Type B pancreatic cell (in vitro differentiated cells): ENCODE results near the gene MCC. TPM values are rescaled to one million over a fixed set of nuclear protein-coding genes. Genes with fewer than 3 reads are reported as not detected.

ENCODE experiments used
- DNase-seq: peaks from one replicate; pipeline ENCODE4 v3.0.0; 2021; ENCODE audit warnings: mixed read lengths; ENCODE audit not compliant: unreplicated experiment; ENCODE audit errors: extremely low spot score
- H3K27ac Mint-ChIP-seq: 2 replicates; pipeline ENCODE4 v1.8.0; 2021; ENCODE audit warnings: mild to moderate bottlenecking, mixed read lengths
- H3K27me3 Mint-ChIP-seq: 2 replicates; pipeline ENCODE4 v1.8.0; 2021; ENCODE audit warnings: mixed read lengths
- H3K36me3 Mint-ChIP-seq: 2 replicates; pipeline ENCODE4 v1.8.0; 2021; ENCODE audit warnings: mixed read lengths
- H3K4me1 Mint-ChIP-seq: one replicate; pipeline ENCODE4 v1.8.0; 2021; ENCODE audit warnings: mixed read lengths; ENCODE audit not compliant: unreplicated experiment
- H3K4me3 Mint-ChIP-seq: 2 replicates; pipeline ENCODE4 v1.8.0; 2021; ENCODE audit warnings: mild to moderate bottlenecking, mixed read lengths
- H3K9me3 Mint-ChIP-seq: 2 replicates; pipeline ENCODE4 v1.8.0; 2021; ENCODE audit warnings: mixed read lengths
- total RNA-seq: library from RNA; stranded (reverse); gene quantifications from 2 replicates; pipeline ENCODE4 v1.2.1, GENCODE V29; 2021; ENCODE audit warnings: low replicate concordance
- TF ChIP-seq, protein P1 (sequence below): fragments of 200-600 bp; sonication (generic); conservative IDR thresholded peaks from 2 replicates; pipeline ENCODE4 v1.5.0; 2021; ENCODE audit warnings: antibody characterized with exemption, mild to moderate bottlenecking

MCC gene
- total RNA-seq, 1 donor from 2014 or later = 24.0 TPM

DNA sequence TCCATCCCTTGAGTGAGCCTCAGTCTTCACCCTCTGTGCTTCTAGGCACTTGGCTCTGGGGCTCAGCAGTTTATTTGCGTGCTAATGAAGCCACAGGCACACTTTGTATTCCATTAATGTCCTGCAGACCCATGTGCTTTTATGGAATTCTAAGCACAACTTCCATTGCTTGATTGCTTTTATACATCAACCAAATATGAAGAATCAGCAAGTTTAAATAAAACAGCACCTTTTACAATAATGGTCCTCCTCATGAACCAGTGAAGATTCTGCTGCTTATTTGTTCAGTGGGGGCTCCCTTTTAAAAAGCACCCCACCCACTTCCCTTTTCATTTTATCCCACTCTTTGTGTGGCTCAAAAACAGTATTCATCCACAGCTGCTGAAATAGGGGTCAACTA, 451.4 kb downstream of the MCC start:
- no peak for DNase-seq
- H3K27me3 Mint-ChIP-seq = no peaks in the 10 kb centered on the region
- H3K36me3 Mint-ChIP-seq = peaks cover 11% of the 10 kb centered on the region
- peaks cover 10% of the 10 kb centered on the region for H3K4me1 Mint-ChIP-seq
- TF ChIP-seq, protein P1, sequence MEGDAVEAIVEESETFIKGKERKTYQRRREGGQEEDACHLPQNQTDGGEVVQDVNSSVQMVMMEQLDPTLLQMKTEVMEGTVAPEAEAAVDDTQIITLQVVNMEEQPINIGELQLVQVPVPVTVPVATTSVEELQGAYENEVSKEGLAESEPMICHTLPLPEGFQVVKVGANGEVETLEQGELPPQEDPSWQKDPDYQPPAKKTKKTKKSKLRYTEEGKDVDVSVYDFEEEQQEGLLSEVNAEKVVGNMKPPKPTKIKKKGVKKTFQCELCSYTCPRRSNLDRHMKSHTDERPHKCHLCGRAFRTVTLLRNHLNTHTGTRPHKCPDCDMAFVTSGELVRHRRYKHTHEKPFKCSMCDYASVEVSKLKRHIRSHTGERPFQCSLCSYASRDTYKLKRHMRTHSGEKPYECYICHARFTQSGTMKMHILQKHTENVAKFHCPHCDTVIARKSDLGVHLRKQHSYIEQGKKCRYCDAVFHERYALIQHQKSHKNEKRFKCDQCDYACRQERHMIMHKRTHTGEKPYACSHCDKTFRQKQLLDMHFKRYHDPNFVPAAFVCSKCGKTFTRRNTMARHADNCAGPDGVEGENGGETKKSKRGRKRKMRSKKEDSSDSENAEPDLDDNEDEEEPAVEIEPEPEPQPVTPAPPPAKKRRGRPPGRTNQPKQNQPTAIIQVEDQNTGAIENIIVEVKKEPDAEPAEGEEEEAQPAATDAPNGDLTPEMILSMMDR = no peak
- no peaks in the 10 kb centered on the region for H3K9me3 Mint-ChIP-seq
- H3K4me3 Mint-ChIP-seq = no peak overlapping the region
- H3K27ac Mint-ChIP-seq = no peak overlapping the region

DNA sequence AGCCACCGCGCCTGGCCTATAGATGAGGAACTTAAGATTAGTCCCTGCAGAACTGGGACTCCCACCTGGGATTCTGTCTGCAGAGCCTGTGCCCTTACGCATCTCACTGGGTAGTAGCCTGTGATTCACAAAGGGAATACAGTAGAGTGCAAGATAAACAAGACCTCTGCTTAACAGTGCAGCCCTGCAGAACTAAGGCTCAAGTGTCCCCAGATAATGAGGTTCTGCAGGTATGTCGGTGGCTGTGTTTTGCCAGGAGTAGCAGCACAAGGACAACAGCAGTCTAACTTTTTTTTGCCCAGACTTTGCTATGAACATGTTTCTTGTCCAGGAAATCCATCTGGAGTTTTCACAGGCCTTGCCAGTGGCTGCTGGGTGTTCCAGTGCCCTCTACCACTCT, 451.9 kb downstream of the MCC start:
- H3K9me3 Mint-ChIP-seq = no peaks in the 10 kb centered on the region
- peaks cover 10% of the 10 kb centered on the region for H3K4me1 Mint-ChIP-seq
- H3K4me3 Mint-ChIP-seq = no peak overlapping the region
- H3K27ac Mint-ChIP-seq = no peak overlapping the region
- H3K36me3 Mint-ChIP-seq = peaks cover 11% of the 10 kb centered on the region
- DNase-seq = no peak
- TF ChIP-seq, protein P1 = no peak
- H3K27me3 Mint-ChIP-seq = no peaks in the 10 kb centered on the region

DNA sequence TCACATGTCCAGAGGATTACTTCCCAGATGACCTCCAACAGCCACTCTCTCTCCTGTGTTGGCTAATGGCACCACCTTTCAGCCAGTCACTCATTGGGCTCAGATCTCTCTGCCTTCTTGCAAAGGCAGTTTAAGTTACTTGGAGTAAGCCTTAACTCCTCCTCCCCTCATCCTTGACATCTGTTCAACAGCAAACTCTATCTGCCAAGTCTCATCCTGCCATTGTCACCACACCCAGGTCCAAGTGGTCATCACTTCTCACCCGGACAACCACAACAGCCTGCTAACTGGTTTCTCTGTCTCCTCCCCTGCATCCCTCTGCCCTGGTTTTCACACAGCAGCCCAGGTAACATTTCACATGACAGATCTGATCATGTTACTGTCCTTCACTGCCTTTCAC, 453.2 kb downstream of the MCC start:
- no peak overlapping the region for H3K4me3 Mint-ChIP-seq
- no peak for DNase-seq
- TF ChIP-seq, protein P1 = no peak
- no peaks in the 10 kb centered on the region for H3K27me3 Mint-ChIP-seq
- no peak overlapping the region for H3K27ac Mint-ChIP-seq
- no peaks in the 10 kb centered on the region for H3K9me3 Mint-ChIP-seq
- H3K4me1 Mint-ChIP-seq = peaks cover 14% of the 10 kb centered on the region
- H3K36me3 Mint-ChIP-seq = peaks cover 11% of the 10 kb centered on the region

DNA sequence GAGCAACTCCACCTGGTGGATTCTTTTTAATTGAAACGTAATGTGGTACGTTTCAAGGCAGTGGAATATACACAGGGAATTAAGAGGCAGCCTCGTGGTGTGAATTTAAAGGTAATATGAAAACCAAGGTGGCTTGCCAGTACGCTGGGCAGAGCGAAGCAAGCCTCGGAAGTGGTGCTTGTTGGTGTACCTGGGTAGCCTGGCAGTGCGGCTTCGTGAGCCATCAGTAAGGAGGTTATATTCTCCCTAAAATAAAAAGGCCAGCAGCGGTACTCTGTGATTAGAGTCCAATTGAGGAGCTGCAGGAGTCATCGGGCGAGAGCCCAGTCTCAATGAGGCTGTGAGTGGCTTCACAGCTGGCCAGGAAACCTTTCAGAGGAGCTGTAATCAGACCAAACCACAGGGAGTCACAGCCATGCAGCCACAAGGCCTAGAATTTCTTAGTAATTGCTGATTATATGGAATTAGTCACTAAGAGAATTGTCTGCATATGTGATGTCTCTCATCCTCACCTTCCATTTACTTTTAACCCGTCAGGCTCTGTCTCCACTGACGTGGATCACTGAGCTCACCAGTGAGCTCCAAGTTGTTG, 454.0 kb downstream of the MCC start:
- H3K27me3 Mint-ChIP-seq = no peaks in the 10 kb centered on the region
- H3K4me1 Mint-ChIP-seq = peaks cover 14% of the 10 kb centered on the region
- no peak for DNase-seq
- no peak overlapping the region for H3K27ac Mint-ChIP-seq
- H3K9me3 Mint-ChIP-seq = no peaks in the 10 kb centered on the region
- H3K4me3 Mint-ChIP-seq = no peak overlapping the region
- H3K36me3 Mint-ChIP-seq = peaks cover 11% of the 10 kb centered on the region
- TF ChIP-seq, protein P1 = no peak

DNA sequence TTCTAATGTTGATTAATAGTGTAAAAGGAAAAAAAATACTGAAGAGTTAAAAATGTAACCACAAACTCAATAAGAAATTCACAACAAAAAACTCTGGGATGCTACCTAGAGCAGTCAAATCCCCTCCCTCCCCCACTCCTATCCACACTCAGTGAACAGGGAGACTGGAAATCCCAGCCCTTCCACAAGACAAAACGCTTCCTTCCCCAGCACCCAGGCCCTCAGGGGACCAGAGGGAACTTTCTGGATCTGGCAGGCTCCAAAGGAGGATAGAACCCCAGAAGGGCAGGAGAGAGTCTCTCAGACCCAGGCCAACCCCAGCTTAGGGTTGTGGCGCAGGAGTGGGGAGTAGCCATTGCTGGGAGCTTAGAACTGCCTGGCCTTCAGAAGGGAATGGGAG, 456.7 kb downstream of the MCC start:
- no peak overlapping the region for H3K4me3 Mint-ChIP-seq
- H3K36me3 Mint-ChIP-seq = peaks cover 18% of the 10 kb centered on the region
- no peak overlapping the region for H3K27ac Mint-ChIP-seq
- no peak for DNase-seq
- H3K27me3 Mint-ChIP-seq = no peaks in the 10 kb centered on the region
- TF ChIP-seq, protein P1 = no peak
- H3K9me3 Mint-ChIP-seq = no peaks in the 10 kb centered on the region
- H3K4me1 Mint-ChIP-seq = peaks cover 14% of the 10 kb centered on the region

DNA sequence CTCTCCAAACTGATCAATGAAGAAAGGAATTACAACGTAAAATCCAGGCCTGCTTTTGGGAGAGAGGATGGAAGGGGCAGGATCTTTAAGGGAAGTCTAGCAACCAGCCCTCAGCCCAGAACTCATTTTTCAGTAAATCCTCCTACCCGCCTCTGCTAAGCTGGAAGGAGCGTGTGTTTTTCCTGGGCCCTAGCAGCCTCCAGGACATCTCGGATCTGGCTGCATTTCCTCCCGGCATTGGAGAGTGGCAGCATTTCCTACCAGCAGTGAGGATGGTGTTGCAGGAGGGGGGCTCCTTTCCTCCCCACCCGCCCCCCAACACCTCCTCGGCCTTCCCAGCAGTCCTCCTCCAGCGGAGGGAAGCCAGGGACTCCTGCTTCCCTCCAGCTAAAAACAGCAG, 457.1 kb downstream of the MCC start:
- Mint-ChIP-seq H3K36me3 (peaks cover 19% of the 10 kb centered on the region), H3K27me3 (no peaks in the 10 kb centered on the region), H3K27ac (no peak overlapping the region), H3K9me3 (no peaks in the 10 kb centered on the region), H3K4me3 (no peak overlapping the region), H3K4me1 (peaks cover 14% of the 10 kb centered on the region)
- TF ChIP-seq, protein P1 = no peak
- DNase-seq = no peak
